ENCODE data around the gene ZC3H10. TPM values are rescaled to one million over a fixed set of nuclear protein-coding genes. Genes with fewer than 3 reads are reported as not detected.

ZC3H10 gene
- total RNA-seq, 1 experiment from 2014 or later = 11.3 TPM

- TF ChIP-seq, protein P1, sequence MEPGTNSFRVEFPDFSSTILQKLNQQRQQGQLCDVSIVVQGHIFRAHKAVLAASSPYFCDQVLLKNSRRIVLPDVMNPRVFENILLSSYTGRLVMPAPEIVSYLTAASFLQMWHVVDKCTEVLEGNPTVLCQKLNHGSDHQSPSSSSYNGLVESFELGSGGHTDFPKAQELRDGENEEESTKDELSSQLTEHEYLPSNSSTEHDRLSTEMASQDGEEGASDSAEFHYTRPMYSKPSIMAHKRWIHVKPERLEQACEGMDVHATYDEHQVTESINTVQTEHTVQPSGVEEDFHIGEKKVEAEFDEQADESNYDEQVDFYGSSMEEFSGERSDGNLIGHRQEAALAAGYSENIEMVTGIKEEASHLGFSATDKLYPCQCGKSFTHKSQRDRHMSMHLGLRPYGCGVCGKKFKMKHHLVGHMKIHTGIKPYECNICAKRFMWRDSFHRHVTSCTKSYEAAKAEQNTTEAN (CRISPR knock-in tag; IDR thresholded peaks at IDR 0.05) = peak; percentile 86; the same call in 1 of the 2 replicates
- TF ChIP-seq RORB (CRISPR knock-in tag; IDR thresholded peaks at IDR 0.05) (no peak), MAX (CRISPR knock-in tag; IDR thresholded peaks at IDR 0.05) (0 out of 2 replicates have a peak, but pooled peaks have one; percentile 22), GTF2I (CRISPR knock-in tag; conservative IDR thresholded peaks at IDR 0.05) (no peak), E2F4 (CRISPR knock-in tag; IDR thresholded peaks at IDR 0.05; ENCODE audit: borderline replicate concordance, low read depth) (no peak; the same call in 1 of the 2 replicates), OVOL2 (CRISPR knock-in tag; IDR thresholded peaks at IDR 0.05; ENCODE audit: borderline replicate concordance) (no peak), MYBL2 (CRISPR knock-in tag; IDR thresholded peaks at IDR 0.05) (peak; percentile 60), ZBTB21 (CRISPR knock-in tag; IDR thresholded peaks at IDR 0.05; ENCODE audit: borderline replicate concordance) (no peak), ZNF219 (CRISPR knock-in tag; IDR thresholded peaks at IDR 0.05; ENCODE audit: borderline replicate concordance) (no peak), CREM (CRISPR knock-in tag; IDR thresholded peaks at IDR 0.05) (peak; percentile 61; the same call in 1 of the 2 replicates), NFE2L1 (CRISPR knock-in tag; IDR thresholded peaks at IDR 0.05) (peak; percentile 73; the same call in 1 of the 2 replicates), NR2C2 (CRISPR knock-in tag; IDR thresholded peaks at IDR 0.05) (no peak), NR3C1 (CRISPR knock-in tag; conservative IDR thresholded peaks at IDR 0.05; ENCODE audit: low read depth) (no peak), SMAD3 (CRISPR knock-in tag; IDR thresholded peaks at IDR 0.05; ENCODE audit: borderline replicate concordance) (no peak; the same call in 1 of the 2 replicates), KAT7 (CRISPR knock-in tag; IDR thresholded peaks at IDR 0.05; ENCODE audit: borderline replicate concordance) (0 out of 2 replicates have a peak, but pooled peaks have one; percentile 19), E2F1 (CRISPR knock-in tag; IDR thresholded peaks at IDR 0.05) (no peak), MXD4 (CRISPR knock-in tag; IDR thresholded peaks at IDR 0.05; ENCODE audit: borderline replicate concordance) (no peak), E2F5 (CRISPR knock-in tag; IDR thresholded peaks at IDR 0.05) (0 out of 2 replicates have a peak, but pooled peaks have one; percentile 17), MLX (CRISPR knock-in tag; IDR thresholded peaks at IDR 0.05) (no peak), ZNF138 (CRISPR knock-in tag; conservative IDR thresholded peaks at IDR 0.05) (no peak), ZNF423 (CRISPR knock-in tag; IDR thresholded peaks at IDR 0.05) (no peak), HMGA2 (CRISPR knock-in tag; IDR thresholded peaks at IDR 0.05) (no peak), FOXP1 (CRISPR knock-in tag; IDR thresholded peaks at IDR 0.05; ENCODE audit: borderline replicate concordance) (0 out of 2 replicates have a peak, but pooled peaks have one; percentile 28), ZNF263 (CRISPR knock-in tag; IDR thresholded peaks at IDR 0.05; ENCODE audit: low read depth) (no peak), JAZF1 (CRISPR knock-in tag; IDR thresholded peaks at IDR 0.05) (no peak), JUN (CRISPR knock-in tag; IDR thresholded peaks at IDR 0.05) (no peak), ZNF121 (CRISPR knock-in tag; IDR thresholded peaks at IDR 0.05) (no peak)
- TF ChIP-seq, protein P2, sequence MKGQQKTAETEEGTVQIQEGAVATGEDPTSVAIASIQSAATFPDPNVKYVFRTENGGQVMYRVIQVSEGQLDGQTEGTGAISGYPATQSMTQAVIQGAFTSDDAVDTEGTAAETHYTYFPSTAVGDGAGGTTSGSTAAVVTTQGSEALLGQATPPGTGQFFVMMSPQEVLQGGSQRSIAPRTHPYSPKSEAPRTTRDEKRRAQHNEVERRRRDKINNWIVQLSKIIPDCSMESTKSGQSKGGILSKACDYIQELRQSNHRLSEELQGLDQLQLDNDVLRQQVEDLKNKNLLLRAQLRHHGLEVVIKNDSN (CRISPR knock-in tag; IDR thresholded peaks at IDR 0.05) = peak; percentile 12; the same call in 1 of the 2 replicates
- TF ChIP-seq, protein P3, sequence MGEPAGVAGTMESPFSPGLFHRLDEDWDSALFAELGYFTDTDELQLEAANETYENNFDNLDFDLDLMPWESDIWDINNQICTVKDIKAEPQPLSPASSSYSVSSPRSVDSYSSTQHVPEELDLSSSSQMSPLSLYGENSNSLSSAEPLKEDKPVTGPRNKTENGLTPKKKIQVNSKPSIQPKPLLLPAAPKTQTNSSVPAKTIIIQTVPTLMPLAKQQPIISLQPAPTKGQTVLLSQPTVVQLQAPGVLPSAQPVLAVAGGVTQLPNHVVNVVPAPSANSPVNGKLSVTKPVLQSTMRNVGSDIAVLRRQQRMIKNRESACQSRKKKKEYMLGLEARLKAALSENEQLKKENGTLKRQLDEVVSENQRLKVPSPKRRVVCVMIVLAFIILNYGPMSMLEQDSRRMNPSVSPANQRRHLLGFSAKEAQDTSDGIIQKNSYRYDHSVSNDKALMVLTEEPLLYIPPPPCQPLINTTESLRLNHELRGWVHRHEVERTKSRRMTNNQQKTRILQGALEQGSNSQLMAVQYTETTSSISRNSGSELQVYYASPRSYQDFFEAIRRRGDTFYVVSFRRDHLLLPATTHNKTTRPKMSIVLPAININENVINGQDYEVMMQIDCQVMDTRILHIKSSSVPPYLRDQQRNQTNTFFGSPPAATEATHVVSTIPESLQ (CRISPR knock-in tag; IDR thresholded peaks at IDR 0.05) = no peak
Measured at GRCh38 chr12:56079723-56080555, 38.1 kb upstream of the ZC3H10 start, which contains the start of gene ERBB3 (continued).

Measured in WTC11 (cell line).